GM23338 (cell line): ENCODE measurements around the gene NUSAP1. TPM values are rescaled to one million over a fixed set of nuclear protein-coding genes. Genes with fewer than 3 reads are reported as not detected.

Experiments used
- ATAC-seq: fragments of 200-7000 bp; cut with Tn5 transposase; 3 replicates; pipeline ENCODE4 v1.9.1; 2020
- DNase-seq: peaks from one replicate; pipeline ENCODE4 v3.0.0-alpha.2; 2015; ENCODE audit warnings: low spot score
- H2AFZ ChIP-seq: fragments of 200-600 bp; sonication (generic); 2 replicates; pipeline ENCODE4 v1.8.0; 2016; ENCODE audit warnings: antibody characterized with exemption, mild to moderate bottlenecking, moderate library complexity
- H3F3A ChIP-seq: fragments of 200-600 bp; sonication (generic); replicated peaks from 2 replicates; pipeline ENCODE4 v1.8.0; 2017; ENCODE audit warnings: antibody characterized with exemption, mixed run types, low read depth
- H3K27ac ChIP-seq: fragments of 200-600 bp; sonication (generic); 2 replicates; pipeline ENCODE4 v1.6.1; 2016; ENCODE audit warnings: low read depth
- H3K27me3 ChIP-seq: fragments of 200-600 bp; sonication (generic); 2 replicates; pipeline ENCODE4 v1.8.0; 2016; ENCODE audit warnings: mild to moderate bottlenecking, mixed run types, moderate library complexity; ENCODE audit not compliant: insufficient read depth
- H3K36me3 ChIP-seq: fragments of 200-600 bp; sonication (generic); 2 replicates; pipeline ENCODE4 v1.8.0; 2016; ENCODE audit warnings: mild to moderate bottlenecking; ENCODE audit not compliant: insufficient read depth
- H3K4me1 ChIP-seq: fragments of 200-600 bp; sonication (generic); 2 replicates; pipeline ENCODE4 v1.8.0; 2016; ENCODE audit warnings: mild to moderate bottlenecking, moderate library complexity; ENCODE audit not compliant: insufficient read depth
- H3K4me2 ChIP-seq: fragments of 200-600 bp; sonication (generic); 2 replicates; pipeline ENCODE4 v1.7.1; 2017; ENCODE audit warnings: mixed run types
- H3K4me3 ChIP-seq: fragments of 200-600 bp; sonication (generic); 2 replicates; pipeline ENCODE4 v1.6.1; 2016; ENCODE audit warnings: mixed run types
- H3K79me2 ChIP-seq: fragments of 200-600 bp; sonication (generic); replicated peaks from 2 replicates; pipeline ENCODE4 v1.8.0; 2017; ENCODE audit warnings: mild to moderate bottlenecking; ENCODE audit not compliant: insufficient read depth
- H3K9me2 ChIP-seq: fragments of 200-600 bp; sonication (generic); 2 replicates; pipeline ENCODE4 v1.8.0; 2017; ENCODE audit not compliant: insufficient read depth
- H4K20me1 ChIP-seq: fragments of 200-600 bp; sonication (generic); replicated peaks from 2 replicates; pipeline ENCODE4 v1.8.0; 2017; ENCODE audit warnings: mild to moderate bottlenecking; ENCODE audit not compliant: insufficient read depth
- H3K27ac Mint-ChIP-seq: 2 replicates; pipeline ENCODE4 v1.8.0; 2020; ENCODE audit warnings: inconsistent platforms, mild to moderate bottlenecking, moderate library complexity, mixed read lengths
- H3K27me3 Mint-ChIP-seq: 3 replicates; pipeline ENCODE4 v1.8.0; 2022; ENCODE audit warnings: low read depth, mild to moderate bottlenecking, moderate library complexity, mixed read lengths, inconsistent platforms; ENCODE audit not compliant: insufficient read depth, poor library complexity
- H3K36me3 Mint-ChIP-seq: 3 replicates; pipeline ENCODE4 v1.8.0; 2021; ENCODE audit warnings: low read depth, mild to moderate bottlenecking, inconsistent platforms, moderate library complexity, mixed read lengths
- H3K4me1 Mint-ChIP-seq: 3 replicates; pipeline ENCODE4 v1.8.0; 2020; ENCODE audit warnings: mild to moderate bottlenecking, inconsistent platforms, mixed read lengths
- H3K4me3 Mint-ChIP-seq: 3 replicates; pipeline ENCODE4 v1.8.0; 2021; ENCODE audit warnings: moderate library complexity, mild to moderate bottlenecking, inconsistent platforms, mixed read lengths
- H3K9me3 Mint-ChIP-seq: 3 replicates; pipeline ENCODE4 v1.8.0; 2020; ENCODE audit warnings: moderate library complexity, mild to moderate bottlenecking, inconsistent platforms, mixed read lengths
- CREB1 ChIP-seq: fragments of 250-450 bp; sonication (Bioruptor Pico); IDR thresholded peaks from 2 replicates; pipeline ENCODE4 v1.5.0; 2020; ENCODE audit warnings: low read depth, mild to moderate bottlenecking, moderate library complexity
- CTCF ChIP-seq, 2 experiments: fragments of 200-600 bp in 1 of 2; sonication (generic) in 1 of 2; conservative IDR thresholded peaks; 2 replicates each; pipeline versions ENCODE4 v1.5.1 to v1.6.1; 2016 to 2017; ENCODE audit warnings: antibody characterized with exemption in 2 of 2, low read depth in 2 of 2, mild to moderate bottlenecking in 2 of 2, moderate library complexity in 1 of 2
- ETS1 ChIP-seq: IDR thresholded peaks from 2 replicates; pipeline ENCODE4 v1.6.1; 2016; ENCODE audit warnings: antibody characterized with exemption
- EZH2 ChIP-seq: fragments of 200-600 bp; sonication (generic); IDR thresholded peaks from one replicate; pipeline ENCODE4 v1.8.0; 2017; ENCODE audit warnings: antibody characterized with exemption, mild to moderate bottlenecking, low read depth; ENCODE audit not compliant: unreplicated experiment
- EZH2phosphoT487 ChIP-seq: fragments of 200-600 bp; sonication (generic); IDR thresholded peaks from one replicate; pipeline ENCODE4 v1.8.1; 2018; ENCODE audit warnings: antibody characterized with exemption; ENCODE audit not compliant: unreplicated experiment
- JUNB ChIP-seq: IDR thresholded peaks from one replicate; pipeline ENCODE4 v1.6.1; 2016; ENCODE audit warnings: antibody characterized with exemption; ENCODE audit not compliant: unreplicated experiment
- POLR2AphosphoS5 ChIP-seq: IDR thresholded peaks from 2 replicates; pipeline ENCODE4 v1.6.1; 2016; ENCODE audit warnings: antibody characterized with exemption, low read depth
- REST ChIP-seq: IDR thresholded peaks from one replicate; pipeline ENCODE4 v1.6.1; 2018; ENCODE audit warnings: antibody characterized with exemption; ENCODE audit not compliant: unreplicated experiment
- STAT1 ChIP-seq: IDR thresholded peaks from one replicate; pipeline ENCODE4 v1.6.1; 2016; ENCODE audit warnings: antibody characterized with exemption; ENCODE audit not compliant: unreplicated experiment
- ZNF114 ChIP-seq: fragments of 250-450 bp; sonication (Bioruptor Pico); IDR thresholded peaks from 2 replicates; pipeline ENCODE4 v1.5.0; 2020; ENCODE audit warnings: mild to moderate bottlenecking, moderate library complexity
- ZNF331 ChIP-seq: fragments of 250-450 bp; sonication (Bioruptor Pico); IDR thresholded peaks from 2 replicates; pipeline ENCODE4 v1.5.0; 2020; ENCODE audit warnings: low read depth, mild to moderate bottlenecking, moderate library complexity
- ZNF462 ChIP-seq: fragments of 250-450 bp; sonication (Bioruptor Pico); IDR thresholded peaks from 2 replicates; pipeline ENCODE4 v1.5.0; 2020; ENCODE audit warnings: mild to moderate bottlenecking, moderate library complexity
- polyA plus RNA-seq: library from polyadenylated mRNA; unstranded; fragments of >200 nt; fragmentation: Nextera tagmentation; extraction: Ambion mirVana; gene quantifications from 2 replicates; pipeline ENCODE4 v1.2.1, GENCODE V29; 2016
- total RNA-seq: library from RNA; depleted of rRNA; stranded (reverse); fragments of >200 nt; shearing (Covaris generic); gene quantifications from 2 replicates; pipeline ENCODE4 v1.2.3, GENCODE V29; 2014

The NUSAP1 gene
- total and polyA plus RNA-seq, 2 experiments from 2014 or later: 126 to 272 TPM

GRCh38 chr15:41401904-41402267 is 69.2 kb downstream of the NUSAP1 start (continued):
- TF ChIP-seq STAT1 (no peak), POLR2AphosphoS5 (no peak), JUNB (no peak), ZNF462 (CRISPR knock-in tag) (no peak)

GRCh38 chr15:41407341-41407740 is 74.7 kb downstream of the NUSAP1 start:
- Histone ChIP-seq H3F3A (no peaks in the 10 kb centered on the region), H3K36me3 (no peaks in the 10 kb centered on the region), H3K9me2 (no peaks in the 10 kb centered on the region), H3K27ac (no peak overlapping the region), H3K79me2 (no peaks in the 10 kb centered on the region), H3K27me3 (no peaks in the 10 kb centered on the region), H2AFZ (no peak overlapping the region), H3K4me1 (no peaks in the 10 kb centered on the region), H3K4me2 (no peak overlapping the region), H3K4me3 (no peak overlapping the region), H4K20me1 (no peaks in the 10 kb centered on the region)
- Mint-ChIP-seq H3K4me3 (no peak overlapping the region), H3K4me1 (peaks cover 2% of the 10 kb centered on the region; the same call in 1 of the 3 replicates), H3K9me3 (no peaks in the 10 kb centered on the region; the same call in 2 of the 3 replicates), H3K36me3 (no peaks in the 10 kb centered on the region), H3K27ac (no peak overlapping the region), H3K27me3 (peaks cover 6% of the 10 kb centered on the region)
- DNase-seq (no peak), ATAC-seq (no peak)
- TF ChIP-seq REST: no peak
- TF ChIP-seq POLR2AphosphoS5: no peak
- no peak for TF ChIP-seq ZNF331
- TF ChIP-seq EZH2: no peak
- TF ChIP-seq ETS1: no peak
- TF ChIP-seq STAT1: no peak
- no peak for TF ChIP-seq JUNB
- TF ChIP-seq ZNF114 (CRISPR knock-in tag): no peak
- TF ChIP-seq EZH2phosphoT487: no peak
- no peak for TF ChIP-seq CREB1 (CRISPR knock-in tag)
- TF ChIP-seq CTCF (conservative IDR thresholded peaks at IDR 0.05; ENCODE audit: low read depth in 2 of 2): no peak
